ENCODE measurements around the gene SRGAP3. TPM values are rescaled to one million over a fixed set of nuclear protein-coding genes. Genes with fewer than 3 reads are reported as not detected.

SRGAP3 gene
- total RNA-seq, 1 donor from 2014 or later = 21.4 TPM

- TF ChIP-seq, protein P1, sequence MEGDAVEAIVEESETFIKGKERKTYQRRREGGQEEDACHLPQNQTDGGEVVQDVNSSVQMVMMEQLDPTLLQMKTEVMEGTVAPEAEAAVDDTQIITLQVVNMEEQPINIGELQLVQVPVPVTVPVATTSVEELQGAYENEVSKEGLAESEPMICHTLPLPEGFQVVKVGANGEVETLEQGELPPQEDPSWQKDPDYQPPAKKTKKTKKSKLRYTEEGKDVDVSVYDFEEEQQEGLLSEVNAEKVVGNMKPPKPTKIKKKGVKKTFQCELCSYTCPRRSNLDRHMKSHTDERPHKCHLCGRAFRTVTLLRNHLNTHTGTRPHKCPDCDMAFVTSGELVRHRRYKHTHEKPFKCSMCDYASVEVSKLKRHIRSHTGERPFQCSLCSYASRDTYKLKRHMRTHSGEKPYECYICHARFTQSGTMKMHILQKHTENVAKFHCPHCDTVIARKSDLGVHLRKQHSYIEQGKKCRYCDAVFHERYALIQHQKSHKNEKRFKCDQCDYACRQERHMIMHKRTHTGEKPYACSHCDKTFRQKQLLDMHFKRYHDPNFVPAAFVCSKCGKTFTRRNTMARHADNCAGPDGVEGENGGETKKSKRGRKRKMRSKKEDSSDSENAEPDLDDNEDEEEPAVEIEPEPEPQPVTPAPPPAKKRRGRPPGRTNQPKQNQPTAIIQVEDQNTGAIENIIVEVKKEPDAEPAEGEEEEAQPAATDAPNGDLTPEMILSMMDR (IDR thresholded peaks at IDR 0.05; ENCODE audit: unreplicated experiment) = no peak
- no peaks in the 10 kb centered on the region for H3K27me3 Mint-ChIP-seq
- H3K4me3 Mint-ChIP-seq (ENCODE audit: low read depth) = no peak overlapping the region
- no peaks in the 10 kb centered on the region for H3K9me3 Mint-ChIP-seq (ENCODE audit: low read depth)
- H3K27ac Mint-ChIP-seq = no peak overlapping the region
- H3K4me1 Mint-ChIP-seq (ENCODE audit: low read depth) = peaks cover 2% of the 10 kb centered on the region
- no peak for DNase-seq (ENCODE audit: low spot score, unreplicated experiment)
- H3K36me3 Mint-ChIP-seq (ENCODE audit: insufficient read depth) = no peaks in the 10 kb centered on the region
Observed at GRCh38 chr3:8996216-8996615, 253.2 kb downstream of the SRGAP3 start.

GRCh38 chr3:8994226-8994625, 255.2 kb downstream of the SRGAP3 start:
- no peak overlapping the region for H3K4me3 Mint-ChIP-seq (ENCODE audit: low read depth)

DNA sequence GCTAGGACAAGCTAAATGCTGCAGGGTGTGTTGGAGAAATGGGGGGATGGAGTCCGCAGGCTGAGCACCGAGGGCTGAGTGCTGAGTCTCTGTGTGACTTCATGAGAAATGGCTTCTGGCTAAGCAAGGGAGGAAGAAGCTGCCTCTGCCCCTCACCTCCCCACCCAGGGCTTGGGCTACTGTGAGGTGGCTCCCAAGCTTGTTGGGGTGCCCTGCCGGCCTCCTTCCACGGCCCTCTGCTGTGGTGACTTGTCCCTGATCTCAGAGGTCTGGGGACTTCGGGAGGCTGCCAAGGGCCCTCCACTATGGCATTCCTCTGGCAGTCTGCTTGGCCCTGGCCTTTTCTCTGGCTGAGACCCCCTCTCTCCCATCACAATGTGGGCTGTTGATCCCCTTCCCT, 256.1 kb downstream of the SRGAP3 start:
- H3K9me3 Mint-ChIP-seq (ENCODE audit: low read depth) = no peaks in the 10 kb centered on the region
- no peak for DNase-seq (ENCODE audit: low spot score, unreplicated experiment)
- H3K4me1 Mint-ChIP-seq (ENCODE audit: low read depth) = peaks cover 2% of the 10 kb centered on the region
- H3K4me3 Mint-ChIP-seq (ENCODE audit: low read depth) = no peak overlapping the region
- no peak overlapping the region for H3K27ac Mint-ChIP-seq
- H3K36me3 Mint-ChIP-seq (ENCODE audit: insufficient read depth) = peaks cover 2% of the 10 kb centered on the region
- H3K27me3 Mint-ChIP-seq = no peaks in the 10 kb centered on the region
- TF ChIP-seq, protein P1 (IDR thresholded peaks at IDR 0.05; ENCODE audit: unreplicated experiment) = no peak

More at GRCh38 chr3:8994226-8994625, 255.2 kb downstream of the SRGAP3 start:
- Mint-ChIP-seq H3K4me1 (ENCODE audit: low read depth) (peaks cover 2% of the 10 kb centered on the region), H3K36me3 (ENCODE audit: insufficient read depth) (peaks cover 2% of the 10 kb centered on the region), H3K27ac (no peak overlapping the region), H3K27me3 (no peaks in the 10 kb centered on the region), H3K9me3 (ENCODE audit: low read depth) (no peaks in the 10 kb centered on the region)
- TF ChIP-seq, protein P1 (IDR thresholded peaks at IDR 0.05; ENCODE audit: unreplicated experiment) = no peak
- no peak for DNase-seq (ENCODE audit: low spot score, unreplicated experiment)

DNA sequence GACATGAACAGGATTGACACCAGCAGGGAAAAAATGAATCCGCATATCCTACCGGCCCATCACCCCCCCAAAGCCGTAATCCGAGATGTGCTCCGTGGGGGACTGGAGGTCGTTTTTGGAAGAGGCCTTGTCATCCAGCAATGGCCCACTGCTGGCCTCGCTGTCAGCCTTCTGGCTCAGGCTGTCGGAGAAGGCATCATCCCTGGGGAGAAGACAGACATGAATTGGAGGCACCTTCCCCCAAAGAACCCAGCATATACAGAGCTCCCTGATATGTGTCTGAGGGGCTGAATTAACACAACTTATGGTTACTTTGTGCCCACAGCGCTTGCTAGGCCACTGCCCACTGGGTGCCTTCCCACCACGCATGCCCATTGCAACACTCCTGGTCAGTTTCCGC, 256.6 kb downstream of the SRGAP3 start:
- Mint-ChIP-seq H3K27me3 (no peaks in the 10 kb centered on the region), H3K9me3 (ENCODE audit: low read depth) (no peaks in the 10 kb centered on the region), H3K36me3 (ENCODE audit: insufficient read depth) (peaks cover 2% of the 10 kb centered on the region), H3K4me3 (ENCODE audit: low read depth) (no peak overlapping the region), H3K27ac (no peak overlapping the region), H3K4me1 (ENCODE audit: low read depth) (peaks cover 2% of the 10 kb centered on the region)
- no peak for DNase-seq (ENCODE audit: low spot score, unreplicated experiment)
- TF ChIP-seq, protein P1 (IDR thresholded peaks at IDR 0.05; ENCODE audit: unreplicated experiment) = no peak

DNA sequence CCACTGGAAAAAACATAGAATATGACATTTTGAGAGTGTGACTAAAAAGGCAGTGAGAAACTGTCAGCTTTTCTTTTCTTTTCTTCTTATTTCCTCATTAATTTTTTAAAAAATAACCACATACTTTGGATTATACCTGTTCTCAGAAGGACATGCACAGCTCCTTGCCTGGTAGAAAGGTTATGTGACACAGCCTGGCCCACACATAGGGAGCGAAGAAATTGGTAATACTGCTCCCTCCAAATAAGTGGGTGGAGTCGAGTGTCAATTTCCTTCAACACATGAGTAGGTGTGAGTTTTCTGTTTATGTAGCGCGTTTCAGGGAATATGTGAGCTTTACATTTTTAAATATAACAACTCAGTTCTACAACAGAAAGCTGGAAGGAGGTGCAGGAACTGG, 257.2 kb downstream of the SRGAP3 start:
- peaks cover 2% of the 10 kb centered on the region for H3K4me1 Mint-ChIP-seq (ENCODE audit: low read depth)
- H3K4me3 Mint-ChIP-seq (ENCODE audit: low read depth) = no peak overlapping the region
- TF ChIP-seq, protein P1 (IDR thresholded peaks at IDR 0.05; ENCODE audit: unreplicated experiment) = no peak
- H3K9me3 Mint-ChIP-seq (ENCODE audit: low read depth) = no peaks in the 10 kb centered on the region
- H3K27ac Mint-ChIP-seq = no peak overlapping the region
- peaks cover 2% of the 10 kb centered on the region for H3K36me3 Mint-ChIP-seq (ENCODE audit: insufficient read depth)
- DNase-seq (ENCODE audit: low spot score, unreplicated experiment) = no peak
- H3K27me3 Mint-ChIP-seq = no peaks in the 10 kb centered on the region
